GM23248 (cell line): ENCODE data around the gene RNF186. TPM values are rescaled to one million over a fixed set of nuclear protein-coding genes. Genes with fewer than 3 reads are reported as not detected.

Experiments used
- DNase-seq: peaks from one replicate; pipeline ENCODE4 v3.0.0-alpha.2; 2015
- H2AFZ ChIP-seq: fragments of 200-600 bp; sonication (generic); 2 replicates; pipeline ENCODE4 v1.6.1; 2016; ENCODE audit warnings: antibody characterized with exemption
- H3F3A ChIP-seq: fragments of 200-600 bp; sonication (generic); 2 replicates; pipeline ENCODE4 v1.6.1; 2016; ENCODE audit warnings: mild to moderate bottlenecking, antibody characterized with exemption, mixed run types; ENCODE audit not compliant: insufficient read depth
- H3K27ac ChIP-seq: fragments of 200-600 bp; sonication (generic); 2 replicates; pipeline ENCODE4 v1.5.1; 2016; ENCODE audit warnings: mild to moderate bottlenecking
- H3K27me3 ChIP-seq: fragments of 200-600 bp; sonication (generic); replicated peaks from 2 replicates; pipeline ENCODE4 v1.6.1; 2016; ENCODE audit warnings: mild to moderate bottlenecking; ENCODE audit not compliant: insufficient read depth
- H3K36me3 ChIP-seq: fragments of 200-600 bp; sonication (generic); 2 replicates; pipeline ENCODE4 v1.6.1; 2016; ENCODE audit warnings: low read depth, mild to moderate bottlenecking
- H3K4me1 ChIP-seq: fragments of 200-600 bp; sonication (generic); 2 replicates; pipeline ENCODE4 v1.6.1; 2016; ENCODE audit warnings: mild to moderate bottlenecking; ENCODE audit not compliant: insufficient read depth
- H3K4me2 ChIP-seq: fragments of 200-600 bp; sonication (generic); one replicate; pipeline ENCODE4 v1.6.1; 2016; ENCODE audit warnings: mild to moderate bottlenecking; ENCODE audit not compliant: unreplicated experiment
- H3K4me3 ChIP-seq: fragments of 200-600 bp; sonication (generic); 2 replicates; pipeline ENCODE4 v1.5.1; 2016; ENCODE audit warnings: mild to moderate bottlenecking
- H3K79me2 ChIP-seq: fragments of 200-600 bp; sonication (generic); 2 replicates; pipeline ENCODE4 v1.6.1; 2016; ENCODE audit warnings: mild to moderate bottlenecking; ENCODE audit not compliant: insufficient read depth
- H3K9ac ChIP-seq: fragments of 200-600 bp; sonication (generic); 2 replicates; pipeline ENCODE4 v1.6.1; 2016; ENCODE audit warnings: mild to moderate bottlenecking
- H3K9me2 ChIP-seq: fragments of 200-600 bp; sonication (generic); 2 replicates; pipeline ENCODE4 v1.6.1; 2016; ENCODE audit warnings: mixed run types, mild to moderate bottlenecking, moderate library complexity; ENCODE audit not compliant: insufficient read depth
- H3K9me3 ChIP-seq: fragments of 200-600 bp; sonication (generic); one replicate; pipeline ENCODE4 v1.6.1; 2017; ENCODE audit warnings: low read depth
- H4K20me1 ChIP-seq: fragments of 200-600 bp; sonication (generic); 2 replicates; pipeline ENCODE4 v1.6.0; 2016; ENCODE audit not compliant: insufficient read depth
- EZH2 ChIP-seq: fragments of 200-600 bp; sonication (generic); IDR thresholded peaks from 2 replicates; pipeline ENCODE4 v1.6.1; 2018; ENCODE audit warnings: antibody characterized with exemption, mild to moderate bottlenecking; ENCODE audit not compliant: insufficient read depth, poor library complexity, severe bottlenecking
- EZH2phosphoT487 ChIP-seq: fragments of 200-600 bp; sonication (generic); IDR thresholded peaks from 2 replicates; pipeline ENCODE4 v1.6.1; 2018; ENCODE audit warnings: antibody characterized with exemption, moderate library complexity, mild to moderate bottlenecking, low read depth; ENCODE audit not compliant: insufficient read depth
- WGBS, 2 experiments: methylation state at CpG; one replicate each; pipeline ENCODE4 v1.1.6; 2015 to 2017; ENCODE audit warnings: low lambda C conversion rate in 2 of 2, low coverage in 1 of 2; ENCODE audit errors: missing lambda C conversion rate in 2 of 2; 5-methylcytosine and 5-hydroxymethylcytosine counted together
- in situ Hi-C: fragments of 300-500 bp; cut with MboI; formaldehyde crosslinking; loops from 2 replicates; pipeline ENCODE4 v1.15.0; 2020
- polyA plus RNA-seq: library from polyadenylated mRNA; unstranded; fragments of >200 nt; fragmentation: Nextera tagmentation; extraction: Ambion mirVana; gene quantifications from 2 replicates; pipeline ENCODE4 v1.2.1, GENCODE V29; 2016
- total RNA-seq: library from RNA; depleted of rRNA; stranded (reverse); fragments of >200 nt; shearing (Covaris generic); gene quantifications from 2 replicates; pipeline ENCODE4 v1.2.3, GENCODE V29; 2014

The RNF186 gene
- total and polyA plus RNA-seq, 2 experiments from 2014 or later, result not detected

DNA sequence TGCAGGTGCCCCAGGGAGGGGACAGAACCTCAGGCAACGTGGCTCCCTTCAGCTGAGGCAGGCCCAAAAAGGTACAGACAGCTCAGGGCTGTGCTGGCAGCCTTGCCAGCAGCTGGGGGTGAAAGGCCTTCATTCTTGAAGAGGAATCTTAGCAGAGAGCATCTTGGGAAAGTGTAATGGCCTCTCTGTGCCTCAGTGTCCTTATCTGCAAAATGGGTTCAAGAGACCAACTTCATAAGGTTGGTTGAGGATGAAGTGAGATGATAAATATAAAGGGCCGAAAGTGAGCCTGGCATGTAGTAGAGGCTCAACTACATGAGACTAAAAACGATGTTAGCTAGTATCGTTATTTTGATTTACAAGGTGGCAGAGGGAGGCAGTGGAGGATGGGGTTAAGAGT, 41.6 kb downstream of the RNF186 start:
- no peaks in the 10 kb centered on the region for H3K9me3 ChIP-seq
- no peaks in the 10 kb centered on the region for H3F3A ChIP-seq
- no peak overlapping the region for H3K4me3 ChIP-seq
- no peaks in the 10 kb centered on the region for H4K20me1 ChIP-seq
- no peaks in the 10 kb centered on the region for H3K4me1 ChIP-seq
- no peaks in the 10 kb centered on the region for H3K9me2 ChIP-seq
- H3K36me3 ChIP-seq, result no peaks in the 10 kb centered on the region; the same call in 1 of the 2 replicates
- H3K79me2 ChIP-seq, result no peaks in the 10 kb centered on the region
- H3K27me3 ChIP-seq, result no peaks in the 10 kb centered on the region
- no peak for TF ChIP-seq EZH2
- TF ChIP-seq EZH2phosphoT487, result no peak
- H3K4me2 ChIP-seq, result no peak overlapping the region
- 52 to 53% methylated on average over 4 of the region's 4 CpGs for WGBS, 2 experiments
- no peak overlapping the region for H3K9ac ChIP-seq
- no peak overlapping the region for H3K27ac ChIP-seq
- no peak for DNase-seq
- in situ Hi-C loops, result no loop called here
- no peak overlapping the region for H2AFZ ChIP-seq

DNA sequence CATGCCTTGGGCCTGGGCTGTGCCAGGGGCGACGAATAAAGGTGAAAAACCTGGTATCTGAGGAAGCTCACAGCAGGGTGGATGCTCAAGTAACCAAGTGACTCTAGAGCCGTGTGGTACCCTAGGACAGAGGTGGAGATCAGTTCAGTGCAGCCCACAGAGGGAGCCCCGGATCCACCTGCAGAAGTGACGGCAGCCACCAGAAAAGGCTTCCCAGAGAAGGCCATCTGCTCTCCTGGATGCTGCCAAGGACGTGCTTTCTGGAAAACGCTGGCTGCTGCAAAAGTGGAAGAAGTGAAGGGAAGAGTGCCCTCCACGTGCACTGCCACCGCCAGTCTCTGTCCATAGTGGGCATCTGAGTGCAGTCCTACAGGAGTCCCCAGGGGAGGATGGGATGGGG, 43.0 kb downstream of the RNF186 start:
- no peak overlapping the region for H3K4me2 ChIP-seq
- no peak for DNase-seq
- no peak overlapping the region for H3K27ac ChIP-seq
- H2AFZ ChIP-seq, result no peak overlapping the region
- in situ Hi-C loops, result no loop called here
- H3K79me2 ChIP-seq, result no peaks in the 10 kb centered on the region
- no peaks in the 10 kb centered on the region for H3K36me3 ChIP-seq
- H3K27me3 ChIP-seq, result no peaks in the 10 kb centered on the region
- H4K20me1 ChIP-seq, result no peaks in the 10 kb centered on the region
- H3K9me3 ChIP-seq, result no peaks in the 10 kb centered on the region
- 77 to 82% methylated on average over 9 of the region's 9 CpGs for WGBS, 2 experiments
- H3F3A ChIP-seq, result no peaks in the 10 kb centered on the region
- no peak overlapping the region for H3K9ac ChIP-seq
- no peaks in the 10 kb centered on the region for H3K9me2 ChIP-seq
- H3K4me1 ChIP-seq, result no peaks in the 10 kb centered on the region
- H3K4me3 ChIP-seq, result no peak overlapping the region
- TF ChIP-seq EZH2phosphoT487, result no peak
- TF ChIP-seq EZH2, result no peak

DNA sequence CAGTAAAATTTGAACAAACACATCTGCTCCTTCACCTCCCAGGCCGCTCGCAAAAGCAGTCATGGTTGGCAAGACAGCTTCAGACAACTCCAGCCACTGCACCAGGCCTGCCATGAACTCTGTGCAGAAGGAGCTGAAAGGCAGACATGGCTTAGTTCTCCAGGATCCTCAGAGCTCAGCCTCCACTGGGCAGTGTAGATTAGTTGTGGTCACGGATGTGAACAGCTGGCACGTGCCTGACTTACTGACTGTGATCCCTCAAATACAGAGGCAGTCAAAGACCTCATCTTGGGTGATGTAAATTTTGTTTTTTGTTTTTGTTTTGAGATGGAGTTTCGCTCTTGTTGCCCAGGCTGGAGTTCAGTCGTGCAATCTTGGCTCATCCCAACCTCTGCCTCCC, 43.7 kb downstream of the RNF186 start:
- 93% methylated on average over 6 of the region's 6 CpGs for WGBS, 2 experiments
- no peaks in the 10 kb centered on the region for H3K9me2 ChIP-seq
- no peaks in the 10 kb centered on the region for H3K9me3 ChIP-seq
- H3K27ac ChIP-seq, result no peak overlapping the region
- H3K4me1 ChIP-seq, result peaks cover 4% of the 10 kb centered on the region
- H4K20me1 ChIP-seq, result no peaks in the 10 kb centered on the region
- H3K79me2 ChIP-seq, result no peaks in the 10 kb centered on the region
- no peak overlapping the region for H2AFZ ChIP-seq
- no peak for TF ChIP-seq EZH2phosphoT487
- TF ChIP-seq EZH2, result no peak
- DNase-seq, result no peak
- H3F3A ChIP-seq, result peaks cover 4% of the 10 kb centered on the region
- H3K27me3 ChIP-seq, result no peaks in the 10 kb centered on the region
- no peak overlapping the region for H3K9ac ChIP-seq
- in situ Hi-C loops, result no loop called here
- H3K4me2 ChIP-seq, result no peak overlapping the region
- no peaks in the 10 kb centered on the region for H3K36me3 ChIP-seq
- H3K4me3 ChIP-seq, result no peak overlapping the region

DNA sequence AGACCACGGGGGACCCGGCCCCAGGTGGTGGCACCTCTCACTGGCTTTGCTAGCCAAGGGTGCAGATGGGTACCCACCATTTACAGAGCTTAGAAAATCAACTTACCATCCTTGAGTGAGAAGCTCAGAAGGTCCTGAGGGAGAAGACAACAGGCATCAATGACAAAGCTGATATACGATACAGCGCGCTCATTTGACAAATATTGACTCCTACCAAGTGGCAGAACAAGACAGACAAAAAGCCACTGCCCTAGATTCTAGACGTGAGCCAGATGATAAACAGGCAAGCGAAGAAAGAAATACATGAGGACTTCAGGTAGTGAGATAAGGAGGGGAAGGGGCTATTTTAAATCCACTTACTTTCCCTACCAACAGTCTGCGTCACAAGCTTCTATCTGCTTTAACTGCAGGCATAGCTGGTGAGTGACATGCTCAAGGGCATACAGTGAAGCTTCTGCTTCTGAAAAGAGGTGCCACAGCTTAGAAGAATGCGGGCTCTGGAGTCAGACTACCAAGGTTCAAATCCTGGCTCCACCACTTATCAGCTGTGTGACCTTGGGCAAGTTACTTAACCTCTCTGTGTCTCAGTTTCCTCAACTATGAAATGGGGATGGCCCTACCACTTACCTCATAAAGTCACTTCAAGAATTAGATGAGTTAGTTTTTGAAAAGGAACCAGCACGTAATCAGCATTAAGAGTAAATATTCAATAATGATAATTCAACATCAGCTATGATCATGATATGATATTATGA, 44.5 kb downstream of the RNF186 start:
- H3K9me2 ChIP-seq, result no peaks in the 10 kb centered on the region
- TF ChIP-seq EZH2, result no peak
- TF ChIP-seq EZH2phosphoT487, result no peak
- no peaks in the 10 kb centered on the region for H3K79me2 ChIP-seq
- no peaks in the 10 kb centered on the region for H3K27me3 ChIP-seq
- H3K9ac ChIP-seq, result no peak overlapping the region
- H3K36me3 ChIP-seq, result no peaks in the 10 kb centered on the region
- H2AFZ ChIP-seq, result no peak overlapping the region
- H3K4me1 ChIP-seq, result peaks cover 10% of the 10 kb centered on the region
- H3K9me3 ChIP-seq, result no peaks in the 10 kb centered on the region
- H3F3A ChIP-seq, result peaks cover 11% of the 10 kb centered on the region
- 86% methylated on average over 10 of the region's 10 CpGs for WGBS, 2 experiments
- no peak overlapping the region for H3K4me2 ChIP-seq
- H4K20me1 ChIP-seq, result no peaks in the 10 kb centered on the region
- in situ Hi-C loops, result no loop called here
- no peak overlapping the region for H3K27ac ChIP-seq
- no peak overlapping the region for H3K4me3 ChIP-seq
- no peak for DNase-seq
